ENCODE measurements around the gene PRAMEF12.
"Not testable (repeated sequence)": the region's sequence is repeated elsewhere in the genome, so short reads cannot be mapped to it uniquely, and the experiment has no call there.

Gene PRAMEF12

GRCh38 chr1:12773438-12773837, at the start of gene PRAMEF12:
PRAMEF12 (plus strand) TSS chr1:12773738; CDS start chr1:12774868, 1,130 bp downstream.
- no peak for DNase-seq

- no peak for DNase-seq
Measured at GRCh38 chr1:12728391-12728790, 45.1 kb upstream of the PRAMEF12 start.

GRCh38 chr1:12730156-12730555, 43.4 kb upstream of the PRAMEF12 start:
- no peak for DNase-seq

GRCh38 chr1:12731084-12731483, 42.5 kb upstream of the PRAMEF12 start:
- not testable (repeated sequence) for DNase-seq

GRCh38 chr1:12734651-12735050, 38.9 kb upstream of the PRAMEF12 start:
- DNase-seq: no peak

GRCh38 chr1:12738934-12739333, 34.6 kb upstream of the PRAMEF12 start:
- DNase-seq: no peak

- no peak for DNase-seq
Measured at GRCh38 chr1:12739613-12740012, 33.9 kb upstream of the PRAMEF12 start.

- no peak for DNase-seq
Measured at GRCh38 chr1:12741946-12742345, 31.6 kb upstream of the PRAMEF12 start.

- DNase-seq: no peak
Measured at GRCh38 chr1:12745126-12745991, 28.2 kb upstream of the PRAMEF12 start.

GRCh38 chr1:12745992-12746323, 27.6 kb upstream of the PRAMEF12 start, which contains the start of gene CFAP107:
CFAP107 (plus strand) TSS chr1:12746200; CDS start chr1:12746431, 231 bp downstream.
- DNase-seq: no peak

GRCh38 chr1:12748778-12749355, 24.7 kb upstream of the PRAMEF12 start:
- DNase-seq: no peak

- no peak for DNase-seq
Measured at GRCh38 chr1:12754738-12755137, 18.8 kb upstream of the PRAMEF12 start.

- no peak for DNase-seq
Measured at GRCh38 chr1:12756273-12756672, 17.3 kb upstream of the PRAMEF12 start.

- no peak for DNase-seq
Measured at GRCh38 chr1:12756768-12757413, 16.6 kb upstream of the PRAMEF12 start.

GRCh38 chr1:12757836-12758235, 15.7 kb upstream of the PRAMEF12 start:
- DNase-seq: no peak

- DNase-seq: no peak
Measured at GRCh38 chr1:12760256-12760795, 13.2 kb upstream of the PRAMEF12 start.

- DNase-seq: no peak
Measured at GRCh38 chr1:12761781-12762180, 11.8 kb upstream of the PRAMEF12 start.

GRCh38 chr1:12762766-12763165, 10.8 kb upstream of the PRAMEF12 start:
- DNase-seq: no peak

GRCh38 chr1:12763479-12763878, 10.1 kb upstream of the PRAMEF12 start:
- DNase-seq: no peak

- no peak for DNase-seq
Measured at GRCh38 chr1:12764016-12764415, 9.5 kb upstream of the PRAMEF12 start.

GRCh38 chr1:12769031-12769430, 4.5 kb upstream of the PRAMEF12 start:
- DNase-seq: no peak

- no peak for DNase-seq
Measured at GRCh38 chr1:12769976-12770505, 3.5 kb upstream of the PRAMEF12 start.

GRCh38 chr1:12770620-12771019, 2.9 kb upstream of the PRAMEF12 start:
- no peak for DNase-seq

All from stimulated activated naive CD4-positive, alpha-beta T cell treated with Interleukin-2 at 50 U/mL for 16 hours (primary cell).